Measurements from ENCODE around the gene OR2K2.
"Not testable (repeated sequence)": the region's sequence is repeated elsewhere in the genome, so short reads cannot be mapped to it uniquely, and the experiment has no call there.

OR2K2 gene

GRCh38 chr9:111298111-111298510 is 31.9 kb downstream of the OR2K2 start:
- no peak for DNase-seq (ENCODE audit: low spot score)

DNA sequence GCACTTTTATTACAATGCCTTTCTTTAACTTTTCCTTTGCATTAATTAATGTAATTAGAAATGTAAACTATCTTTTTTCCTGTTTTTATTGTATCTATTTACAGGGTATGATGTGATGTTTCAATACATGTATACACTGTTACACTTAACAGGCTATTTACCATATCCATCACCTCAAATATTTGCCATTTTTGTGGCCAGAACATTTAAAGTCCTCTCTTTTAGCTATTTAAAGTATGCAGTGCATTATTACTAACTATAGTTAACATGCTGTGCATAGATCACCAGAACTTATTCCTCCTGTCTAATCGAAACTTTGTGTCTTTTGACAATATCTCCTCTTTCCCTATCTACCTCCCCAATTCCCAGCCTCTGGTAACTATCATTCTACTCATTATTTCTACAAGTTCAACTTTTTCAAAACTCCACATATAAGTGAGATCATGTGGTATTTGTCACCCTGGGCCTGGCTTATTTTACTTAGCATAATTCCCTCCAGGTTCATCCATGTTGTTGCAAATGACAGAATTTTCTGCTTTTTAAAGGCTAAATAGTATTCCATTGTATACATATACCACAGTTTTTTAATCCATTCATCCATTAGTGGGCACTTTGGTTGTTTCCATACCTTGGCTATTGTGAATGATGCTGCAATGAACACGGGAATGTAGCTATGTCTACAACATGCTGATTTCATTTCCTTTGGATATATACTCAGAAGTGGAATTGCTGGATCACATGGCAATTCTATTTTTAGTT is 32.8 kb downstream of the OR2K2 start:
- no peak for DNase-seq (ENCODE audit: low spot score)

- DNase-seq (ENCODE audit: low spot score): no peak
Observed at GRCh38 chr9:111294691-111295451, 35.2 kb downstream of the OR2K2 start.

DNA sequence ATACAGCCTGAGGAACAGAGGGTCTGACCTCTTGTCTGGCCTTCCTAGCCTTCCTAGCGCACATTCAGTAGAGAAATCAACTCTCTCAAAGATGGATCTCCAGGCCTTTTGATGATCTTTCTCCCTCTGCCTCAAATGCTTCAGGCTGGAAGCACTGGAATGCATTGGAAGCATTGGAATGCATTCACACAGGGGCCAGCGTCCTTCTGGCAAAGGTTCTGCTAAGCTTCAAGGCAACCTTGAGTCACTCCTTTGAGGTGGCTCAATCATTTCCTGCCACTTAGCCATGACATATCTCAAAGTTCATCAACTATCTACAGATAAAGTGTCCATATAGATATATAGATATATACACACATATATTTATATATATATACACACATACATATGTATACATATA is 42.9 kb downstream of the OR2K2 start:
- no peak for DNase-seq (ENCODE audit: low spot score)

GRCh38 chr9:111284703-111285102 is 45.3 kb downstream of the OR2K2 start:
- DNase-seq (ENCODE audit: low spot score): no peak

GRCh38 chr9:111282845-111283244 is 47.2 kb downstream of the OR2K2 start:
- DNase-seq (ENCODE audit: low spot score): no peak

- DNase-seq (ENCODE audit: low spot score): not testable (repeated sequence)
Observed at GRCh38 chr9:111280795-111281194, 49.2 kb downstream of the OR2K2 start.
